22Rv1 (cell line): ENCODE data around the gene CHID1.
A peak's percentile ranks its signal among the peaks of the same experiment; 100 is the strongest.

Experiments used
- H3K27ac ChIP-seq: fragments of 450-650 bp; 2 replicates; pipeline ENCODE4 v1.5.1; 2017
- ZFX ChIP-seq: fragments of 450-650 bp; IDR thresholded peaks from 2 replicates; pipeline ENCODE4 v1.6.1; 2017; ENCODE audit warnings: antibody characterized with exemption, borderline replicate concordance
- TF ChIP-seq, protein P1 (sequence below): fragments of 450-650 bp; IDR thresholded peaks from 2 replicates; pipeline ENCODE4 v1.5.1; 2017; ENCODE audit warnings: mild to moderate bottlenecking

CHID1 gene

GRCh38 chr11:926341-926916 lies 15.8 kb upstream of the CHID1 start:
- peak overlapping the region; percentile 63 for H3K27ac ChIP-seq
- TF ChIP-seq, protein P1, sequence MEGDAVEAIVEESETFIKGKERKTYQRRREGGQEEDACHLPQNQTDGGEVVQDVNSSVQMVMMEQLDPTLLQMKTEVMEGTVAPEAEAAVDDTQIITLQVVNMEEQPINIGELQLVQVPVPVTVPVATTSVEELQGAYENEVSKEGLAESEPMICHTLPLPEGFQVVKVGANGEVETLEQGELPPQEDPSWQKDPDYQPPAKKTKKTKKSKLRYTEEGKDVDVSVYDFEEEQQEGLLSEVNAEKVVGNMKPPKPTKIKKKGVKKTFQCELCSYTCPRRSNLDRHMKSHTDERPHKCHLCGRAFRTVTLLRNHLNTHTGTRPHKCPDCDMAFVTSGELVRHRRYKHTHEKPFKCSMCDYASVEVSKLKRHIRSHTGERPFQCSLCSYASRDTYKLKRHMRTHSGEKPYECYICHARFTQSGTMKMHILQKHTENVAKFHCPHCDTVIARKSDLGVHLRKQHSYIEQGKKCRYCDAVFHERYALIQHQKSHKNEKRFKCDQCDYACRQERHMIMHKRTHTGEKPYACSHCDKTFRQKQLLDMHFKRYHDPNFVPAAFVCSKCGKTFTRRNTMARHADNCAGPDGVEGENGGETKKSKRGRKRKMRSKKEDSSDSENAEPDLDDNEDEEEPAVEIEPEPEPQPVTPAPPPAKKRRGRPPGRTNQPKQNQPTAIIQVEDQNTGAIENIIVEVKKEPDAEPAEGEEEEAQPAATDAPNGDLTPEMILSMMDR, result no peak
- no peak for TF ChIP-seq ZFX

GRCh38 chr11:925496-926301 lies 15.1 kb upstream of the CHID1 start, which contains the start of gene AP2A2:
Gene AP2A2 (plus strand): TSS chr11:925870. CDS start chr11:926022, 152 bp downstream.
- peak within 1 kb of the TSS; percentile 63 for H3K27ac ChIP-seq
- no peak for TF ChIP-seq ZFX
- TF ChIP-seq, protein P1, result peak; percentile 95

- H3K27ac ChIP-seq, result peak overlapping the region; percentile 63; the same call in 1 of the 2 replicates
- TF ChIP-seq, protein P1, result no peak
- TF ChIP-seq ZFX, result no peak
Observed at GRCh38 chr11:925158-925495, 14.5 kb upstream of the CHID1 start.

- no peak overlapping the region for H3K27ac ChIP-seq
- TF ChIP-seq ZFX, result no peak
- TF ChIP-seq, protein P1, result no peak
Observed at GRCh38 chr11:924406-925157, 14.0 kb upstream of the CHID1 start.

DNA sequence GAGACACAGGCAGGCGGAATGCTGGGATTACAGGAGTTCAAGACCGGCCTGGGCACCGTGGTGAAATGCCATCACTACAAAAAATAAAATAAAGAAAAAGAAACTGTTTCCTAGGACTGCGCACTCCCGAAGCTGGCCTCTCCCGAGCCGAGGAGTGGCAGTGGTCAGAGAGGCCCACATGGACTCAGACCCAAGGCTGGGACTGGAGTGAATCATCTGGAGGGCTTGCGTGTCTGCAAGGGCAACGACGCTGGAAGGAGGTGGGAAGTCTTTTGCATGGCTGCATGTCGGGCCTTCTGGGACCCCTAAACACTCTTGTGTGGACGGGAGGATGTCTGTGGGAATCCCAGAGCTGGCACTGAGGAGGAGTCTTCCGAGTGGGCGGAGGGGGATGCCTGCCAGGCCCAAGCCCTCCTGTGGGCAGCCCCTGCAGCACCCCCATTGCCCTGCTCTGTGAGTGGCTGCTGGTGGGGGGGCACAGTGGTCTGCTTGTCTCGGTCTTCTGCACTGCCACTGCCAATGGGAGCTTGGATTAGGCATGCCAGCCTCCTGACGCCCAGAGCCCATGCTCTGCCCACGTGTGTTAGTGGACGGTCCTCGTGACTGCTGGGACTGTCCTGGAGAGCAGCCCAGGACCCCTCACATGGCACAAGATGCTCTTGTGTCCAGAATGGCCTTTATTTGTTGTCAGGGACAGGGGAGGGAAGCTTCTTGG lies 13.2 kb upstream of the CHID1 start:
- TF ChIP-seq ZFX, result no peak
- TF ChIP-seq, protein P1, result no peak
- H3K27ac ChIP-seq, result no peak overlapping the region

- no peak for TF ChIP-seq ZFX
- TF ChIP-seq, protein P1, result no peak
Observed at GRCh38 chr11:921921-922678, 11.5 kb upstream of the CHID1 start.

More at GRCh38 chr11:921921-922678, 11.5 kb upstream of the CHID1 start:
- no peak overlapping the region for H3K27ac ChIP-seq
